OCI-LY7 (cell line): Measurements from ENCODE around the gene GHDC.

Source experiments
- CTCF ChIP-seq: fragments of 200-600 bp; sonication (generic); conservative IDR thresholded peaks from 2 replicates; pipeline ENCODE4 v1.5.1; 2014; ENCODE audit warnings: mild to moderate bottlenecking, antibody characterized with exemption, low read length, moderate library complexity, mixed read lengths
- EZH2phosphoT487 ChIP-seq: fragments of 200-600 bp; sonication (generic); IDR thresholded peaks from 2 replicates; pipeline ENCODE4 v1.6.1; 2018; ENCODE audit warnings: low read depth, borderline replicate concordance, mild to moderate bottlenecking, mixed run types, antibody characterized with exemption, low read length, moderate library complexity, mixed read lengths

GRCh38 chr17:42233994-42234393 is 39.7 kb upstream of the GHDC start:
- no peak for TF ChIP-seq CTCF
- no peak for TF ChIP-seq EZH2phosphoT487
